ENCODE data around the gene ERBB3. TPM values are rescaled to one million over a fixed set of nuclear protein-coding genes. Genes with fewer than 3 reads are reported as not detected.

ERBB3 gene
- total RNA-seq, 1 experiment from 2014 or later = 40.6 TPM

GRCh38 chr12:56078931-56079722 lies 838 bp upstream of the ERBB3 start:
- intact Hi-C loops (cut with micrococcal nuclease) = loop anchor here (1.0 to 5.0 kb wide), 2 partner anchors 25 to 38 kb away; partner anchors contain the start of genes PA2G4, RPL41 and ZC3H10
- H3K4me1 ChIP-seq (ENCODE audit: insufficient read depth, low read length) = peaks cover 19% of the 10 kb centered on the region
- H3K4me3 ChIP-seq (ENCODE audit: low read length) = peak overlapping the region; percentile 86
- TSS peak; percentile 95 for BruUV-seq (replicated peaks)
- H3K9me3 ChIP-seq (ENCODE audit: low read length) = no peaks in the 10 kb centered on the region
- peak overlapping the region; percentile 76 for H3K9ac ChIP-seq (ENCODE audit: low read length)
- TF ChIP-seq EZH2 (IDR thresholded peaks at IDR 0.05; ENCODE audit: low read length, unreplicated experiment) (no peak), EZH2phosphoT487 (IDR thresholded peaks at IDR 0.05; ENCODE audit: borderline replicate concordance, low read length) (no peak)
- TF ChIP-seq, protein P1, sequence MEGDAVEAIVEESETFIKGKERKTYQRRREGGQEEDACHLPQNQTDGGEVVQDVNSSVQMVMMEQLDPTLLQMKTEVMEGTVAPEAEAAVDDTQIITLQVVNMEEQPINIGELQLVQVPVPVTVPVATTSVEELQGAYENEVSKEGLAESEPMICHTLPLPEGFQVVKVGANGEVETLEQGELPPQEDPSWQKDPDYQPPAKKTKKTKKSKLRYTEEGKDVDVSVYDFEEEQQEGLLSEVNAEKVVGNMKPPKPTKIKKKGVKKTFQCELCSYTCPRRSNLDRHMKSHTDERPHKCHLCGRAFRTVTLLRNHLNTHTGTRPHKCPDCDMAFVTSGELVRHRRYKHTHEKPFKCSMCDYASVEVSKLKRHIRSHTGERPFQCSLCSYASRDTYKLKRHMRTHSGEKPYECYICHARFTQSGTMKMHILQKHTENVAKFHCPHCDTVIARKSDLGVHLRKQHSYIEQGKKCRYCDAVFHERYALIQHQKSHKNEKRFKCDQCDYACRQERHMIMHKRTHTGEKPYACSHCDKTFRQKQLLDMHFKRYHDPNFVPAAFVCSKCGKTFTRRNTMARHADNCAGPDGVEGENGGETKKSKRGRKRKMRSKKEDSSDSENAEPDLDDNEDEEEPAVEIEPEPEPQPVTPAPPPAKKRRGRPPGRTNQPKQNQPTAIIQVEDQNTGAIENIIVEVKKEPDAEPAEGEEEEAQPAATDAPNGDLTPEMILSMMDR (conservative IDR thresholded peaks at IDR 0.05; ENCODE audit: low read depth, low read length) = peak; percentile 83
- no peaks in the 10 kb centered on the region for H3K9me2 ChIP-seq (replicated peaks; ENCODE audit: low read length)
- DNase-seq = peak; percentile 89
- H3K27me3 ChIP-seq (ENCODE audit: low read length) = no peaks in the 10 kb centered on the region
- peaks cover 30% of the 10 kb centered on the region for H3K79me2 ChIP-seq (ENCODE audit: low read length)
- H2AFZ ChIP-seq (ENCODE audit: low read length) = peak overlapping the region; percentile 93
- H3F3A ChIP-seq (ENCODE audit: low read length, unreplicated experiment) = no peaks in the 10 kb centered on the region
- ChIA-PET CTCF (interaction anchor here (0.8 to 1.2 kb wide), 2 partner anchors 26 to 83 kb away, joined by 5 to 17 read pairs; partner anchors contain the start of gene PA2G4), POLR2A (ENCODE audit: unreplicated experiment) (interaction anchor here (0.5 to 0.9 kb wide), 2 partner anchors 25 to 37 kb away, joined by 3 to 4 read pairs; partner anchors contain the start of gene PA2G4)
- H4K20me1 ChIP-seq (ENCODE audit: low read length) = no peaks in the 10 kb centered on the region
- peak overlapping the region; percentile 93 for H3K4me2 ChIP-seq (ENCODE audit: low read length)
- H3K36me3 ChIP-seq (ENCODE audit: low read depth, low read length) = no peaks in the 10 kb centered on the region
- peak; percentile 81 for ATAC-seq
- H3K27ac ChIP-seq (ENCODE audit: low read length) = peak overlapping the region; percentile 82

- Histone ChIP-seq H3K27ac (ENCODE audit: low read length) (peak overlapping the region; percentile 82), H2AFZ (ENCODE audit: low read length) (peak overlapping the region; percentile 93), H3K36me3 (ENCODE audit: low read depth, low read length) (no peaks in the 10 kb centered on the region), H3K9ac (ENCODE audit: low read length) (peak overlapping the region; percentile 76), H3K79me2 (ENCODE audit: low read length) (peaks cover 30% of the 10 kb centered on the region), H3K4me3 (ENCODE audit: low read length) (peak overlapping the region; percentile 86), H3F3A (ENCODE audit: low read length, unreplicated experiment) (no peaks in the 10 kb centered on the region), H3K4me1 (ENCODE audit: insufficient read depth, low read length) (peaks cover 19% of the 10 kb centered on the region), H4K20me1 (ENCODE audit: low read length) (no peaks in the 10 kb centered on the region), H3K9me3 (ENCODE audit: low read length) (no peaks in the 10 kb centered on the region), H3K27me3 (ENCODE audit: low read length) (no peaks in the 10 kb centered on the region), H3K4me2 (ENCODE audit: low read length) (peak overlapping the region; percentile 93), H3K9me2 (replicated peaks; ENCODE audit: low read length) (no peaks in the 10 kb centered on the region)
- intact Hi-C loops (cut with micrococcal nuclease) = no loop called here
- CTCF ChIA-PET = interaction anchor here (0.6 kb wide), 2 partner anchors 251 to 607 kb away, joined by 3 to 12 read pairs; no protein-coding TSS in a partner anchor
- BruUV-seq (replicated peaks) = TSS peak; percentile 32
- POLR2A ChIA-PET (ENCODE audit: unreplicated experiment) = interaction anchor here (0.6 kb wide), 2 partner anchors 38 to 352 kb away, joined by 3 to 8 read pairs; partner anchors contain the start of gene ZC3H10
- TF ChIP-seq EZH2phosphoT487 (IDR thresholded peaks at IDR 0.05; ENCODE audit: borderline replicate concordance, low read length) (no peak), EZH2 (IDR thresholded peaks at IDR 0.05; ENCODE audit: low read length, unreplicated experiment) (no peak)
- TF ChIP-seq, protein P1 (conservative IDR thresholded peaks at IDR 0.05; ENCODE audit: low read depth, low read length) = peak; percentile 35; the same call in 1 of the 2 replicates
- ATAC-seq (no peak), DNase-seq (peak; percentile 42)
These were observed 682 bp downstream of the ERBB3 start for GRCh38 chr12:56080556-56081138.

All from PC-3 (cell line).